ENCODE results near the gene EFNA5. TPM values are rescaled to one million over a fixed set of nuclear protein-coding genes. Genes with fewer than 3 reads are reported as not detected.

The EFNA5 gene
- total RNA-seq, 1 donor from 2014 or later, result 2.2 TPM

GRCh38 chr5:107418071-107418470, 252.7 kb downstream of the EFNA5 start:
- no peaks in the 10 kb centered on the region for H3K9me3 ChIP-seq
- H3K4me3 ChIP-seq, result no peak overlapping the region
- no peaks in the 10 kb centered on the region for H3K27me3 ChIP-seq
- H3K27ac ChIP-seq, result no peak overlapping the region
- intact Hi-C loops (cut with DNase I), result no loop called here
- no peaks in the 10 kb centered on the region for H3K36me3 ChIP-seq
- TF ChIP-seq CTCF (IDR thresholded peaks at IDR 0.05), result no peak
- H3K4me1 ChIP-seq, result no peaks in the 10 kb centered on the region
- no peak for DNase-seq (ENCODE audit: low spot score in 2 of 2)

GRCh38 chr5:107415762-107416161, 255.0 kb downstream of the EFNA5 start:
- Histone ChIP-seq H3K27me3 (no peaks in the 10 kb centered on the region), H3K9me3 (no peaks in the 10 kb centered on the region), H3K4me1 (no peaks in the 10 kb centered on the region), H3K27ac (no peak overlapping the region), H3K36me3 (no peaks in the 10 kb centered on the region), H3K4me3 (no peak overlapping the region)
- DNase-seq (ENCODE audit: low spot score in 2 of 2), result no peak
- no peak for TF ChIP-seq CTCF (IDR thresholded peaks at IDR 0.05)
- intact Hi-C loops (cut with DNase I), result no loop called here

GRCh38 chr5:107414802-107415201, 255.9 kb downstream of the EFNA5 start:
- H3K27me3 ChIP-seq, result no peaks in the 10 kb centered on the region
- no peak overlapping the region for H3K27ac ChIP-seq
- no peaks in the 10 kb centered on the region for H3K36me3 ChIP-seq
- H3K9me3 ChIP-seq, result no peaks in the 10 kb centered on the region
- H3K4me1 ChIP-seq, result no peaks in the 10 kb centered on the region
- intact Hi-C loops (cut with DNase I), result no loop called here
- TF ChIP-seq CTCF (IDR thresholded peaks at IDR 0.05), result no peak
- no peak overlapping the region for H3K4me3 ChIP-seq
- DNase-seq (ENCODE audit: low spot score in 2 of 2), result no peak

- no peak overlapping the region for H3K27ac ChIP-seq
- no peak overlapping the region for H3K4me3 ChIP-seq
- DNase-seq (ENCODE audit: low spot score in 2 of 2), result no peak
- intact Hi-C loops (cut with DNase I), result no loop called here
- no peaks in the 10 kb centered on the region for H3K4me1 ChIP-seq
- TF ChIP-seq CTCF (IDR thresholded peaks at IDR 0.05), result no peak
- no peaks in the 10 kb centered on the region for H3K27me3 ChIP-seq
- no peaks in the 10 kb centered on the region for H3K9me3 ChIP-seq
- no peaks in the 10 kb centered on the region for H3K36me3 ChIP-seq
These were observed 257.0 kb downstream of the EFNA5 start for GRCh38 chr5:107413754-107414153.

GRCh38 chr5:107408564-107408963, 262.2 kb downstream of the EFNA5 start:
- no peaks in the 10 kb centered on the region for H3K27me3 ChIP-seq
- H3K4me1 ChIP-seq, result no peaks in the 10 kb centered on the region
- H3K36me3 ChIP-seq, result no peaks in the 10 kb centered on the region
- no peak overlapping the region for H3K4me3 ChIP-seq
- intact Hi-C loops (cut with DNase I), result no loop called here
- no peak overlapping the region for H3K27ac ChIP-seq
- TF ChIP-seq CTCF (IDR thresholded peaks at IDR 0.05), result no peak
- DNase-seq (ENCODE audit: low spot score in 2 of 2), result no peak
- no peaks in the 10 kb centered on the region for H3K9me3 ChIP-seq

- Histone ChIP-seq H3K27ac (no peak overlapping the region), H3K9me3 (no peaks in the 10 kb centered on the region), H3K36me3 (no peaks in the 10 kb centered on the region), H3K27me3 (no peaks in the 10 kb centered on the region), H3K4me1 (no peaks in the 10 kb centered on the region), H3K4me3 (no peak overlapping the region)
- DNase-seq (ENCODE audit: low spot score in 2 of 2), result no peak
- intact Hi-C loops (cut with DNase I), result no loop called here
- TF ChIP-seq CTCF (IDR thresholded peaks at IDR 0.05), result no peak
These were observed 262.9 kb downstream of the EFNA5 start for GRCh38 chr5:107407713-107408298.
